ENCODE data around the gene SCNN1B. TPM values are rescaled to one million over a fixed set of nuclear protein-coding genes. Genes with fewer than 3 reads are reported as not detected.
"Not testable (repeated sequence)": the region's sequence is repeated elsewhere in the genome, so short reads cannot be mapped to it uniquely, and the experiment has no call there.

The SCNN1B gene
- total RNA-seq, 2 donors from 2014 or later: 9.2 to 11.8 TPM

GRCh38 chr16:23298290-23298915, 3.7 kb upstream of the SCNN1B start:
- 68% methylated on average over 6 of the region's 6 CpGs for WGBS
- no peaks in the 10 kb centered on the region for H3K36me3 ChIP-seq
- H3K27ac ChIP-seq: no peak overlapping the region
- DNase-seq (ENCODE audit: low spot score): no peak
- intact Hi-C loops (cut with DNase I): no loop called here
- no peaks in the 10 kb centered on the region for H3K9me3 ChIP-seq
- H3K4me3 ChIP-seq: no peak overlapping the region
- TF ChIP-seq POLR2A (IDR thresholded peaks at IDR 0.05) (no peak), POLR2AphosphoS5 (IDR thresholded peaks at IDR 0.05) (no peak), CTCF (IDR thresholded peaks at IDR 0.05) (no peak)
- no peaks in the 10 kb centered on the region for H3K27me3 ChIP-seq (replicated peaks; ENCODE audit: insufficient read depth)
- no peaks in the 10 kb centered on the region for H3K4me1 ChIP-seq (replicated peaks)

GRCh38 chr16:23299815-23300214, 2.3 kb upstream of the SCNN1B start:
- intact Hi-C loops (cut with DNase I); H3K4me1 ChIP-seq (replicated peaks); H3K27ac ChIP-seq; H3K9me3 ChIP-seq; H3K36me3 ChIP-seq; H3K4me3 ChIP-seq; H3K27me3 ChIP-seq (replicated peaks; ENCODE audit: insufficient read depth); DNase-seq (ENCODE audit: low spot score): not testable (repeated sequence)
- WGBS: 79% methylated on average over 3 of the region's 3 CpGs

GRCh38 chr16:23301251-23302044, 654 bp upstream of the SCNN1B start:
- H3K36me3 ChIP-seq: no peaks in the 10 kb centered on the region
- H3K27me3 ChIP-seq (replicated peaks; ENCODE audit: insufficient read depth): no peaks in the 10 kb centered on the region
- H3K4me3 ChIP-seq: peak overlapping the region; percentile 29 to 39
- intact Hi-C loops (cut with DNase I): no loop called here
- no peak overlapping the region for H3K27ac ChIP-seq
- H3K4me1 ChIP-seq (replicated peaks): no peaks in the 10 kb centered on the region
- 30% methylated on average over 18 of the region's 18 CpGs for WGBS
- TF ChIP-seq POLR2AphosphoS5 (IDR thresholded peaks at IDR 0.05) (no peak), POLR2A (IDR thresholded peaks at IDR 0.05) (no peak), CTCF (IDR thresholded peaks at IDR 0.05) (no peak)
- no peaks in the 10 kb centered on the region for H3K9me3 ChIP-seq
- DNase-seq (ENCODE audit: low spot score): no peak

- Histone ChIP-seq H3K27ac (no peak overlapping the region), H3K36me3 (no peaks in the 10 kb centered on the region), H3K27me3 (replicated peaks; ENCODE audit: insufficient read depth) (no peaks in the 10 kb centered on the region), H3K9me3 (no peaks in the 10 kb centered on the region), H3K4me3 (no peak overlapping the region), H3K4me1 (replicated peaks) (no peaks in the 10 kb centered on the region)
- intact Hi-C loops (cut with DNase I): no loop called here
- WGBS: 80% methylated on average over 7 of the region's 7 CpGs
- TF ChIP-seq POLR2A (IDR thresholded peaks at IDR 0.05) (no peak), POLR2AphosphoS5 (IDR thresholded peaks at IDR 0.05) (no peak), CTCF (IDR thresholded peaks at IDR 0.05) (no peak)
- no peak for DNase-seq (ENCODE audit: low spot score)
Measured at GRCh38 chr16:23303685-23304084, 1.6 kb downstream of the SCNN1B start.

GRCh38 chr16:23304620-23305019, 2.5 kb downstream of the SCNN1B start:
- no peak for DNase-seq (ENCODE audit: low spot score)
- Histone ChIP-seq H3K27ac (no peak overlapping the region), H3K27me3 (replicated peaks; ENCODE audit: insufficient read depth) (no peaks in the 10 kb centered on the region), H3K9me3 (no peaks in the 10 kb centered on the region), H3K4me3 (no peak overlapping the region), H3K4me1 (replicated peaks) (no peaks in the 10 kb centered on the region), H3K36me3 (no peaks in the 10 kb centered on the region)
- TF ChIP-seq POLR2A (IDR thresholded peaks at IDR 0.05) (no peak), CTCF (IDR thresholded peaks at IDR 0.05) (no peak), POLR2AphosphoS5 (IDR thresholded peaks at IDR 0.05) (no peak)
- WGBS: 97% methylated on average over 2 of the region's 2 CpGs
- intact Hi-C loops (cut with DNase I): no loop called here
